Measurements from ENCODE around the gene STXBP5L.

Gene STXBP5L

GRCh38 chr3:121463745-121464144, 555.7 kb downstream of the STXBP5L start:
- no peaks in the 10 kb centered on the region for H3K9me3 Mint-ChIP-seq
- H3K27me3 Mint-ChIP-seq = no peaks in the 10 kb centered on the region
- H3K36me3 Mint-ChIP-seq = peaks cover 8 to 22% of the 10 kb centered on the region in 2 donors
- DNase-seq (no peak), ATAC-seq (replicated peaks) (no peak)
- H3K4me3 Mint-ChIP-seq = no peak overlapping the region
- no peak overlapping the region for H3K27ac Mint-ChIP-seq
- H3K4me1 Mint-ChIP-seq = no peaks in the 10 kb centered on the region

- Mint-ChIP-seq H3K27ac (no peak overlapping the region), H3K4me3 (no peak overlapping the region), H3K27me3 (no peaks in the 10 kb centered on the region), H3K9me3 (no peaks in the 10 kb centered on the region), H3K4me1 (no peaks in the 10 kb centered on the region), H3K36me3 (peaks cover 8 to 18% of the 10 kb centered on the region in 2 donors)
- DNase-seq = no peak
- no peak for ATAC-seq (replicated peaks)
Observed at GRCh38 chr3:121467085-121467484, 559.1 kb downstream of the STXBP5L start.

- Mint-ChIP-seq H3K4me3 (no peak overlapping the region), H3K36me3 (peaks cover 2 to 3% of the 10 kb centered on the region in 2 donors), H3K27me3 (no peaks in the 10 kb centered on the region), H3K4me1 (peaks cover 0 to 10% of the 10 kb centered on the region in 2 donors), H3K27ac (no peak overlapping the region), H3K9me3 (no peaks in the 10 kb centered on the region)
- ATAC-seq (replicated peaks) (no peak), DNase-seq (no peak)
Observed at GRCh38 chr3:121473001-121473400, 565.0 kb downstream of the STXBP5L start.
